ENCODE data around the gene ELAPOR2.
"Not testable (repeated sequence)": the region's sequence is repeated elsewhere in the genome, so short reads cannot be mapped to it uniquely, and the experiment has no call there.

ELAPOR2 gene

GRCh38 chr7:87059525-87060287 lies at the start of gene ELAPOR2:
TSS of gene ELAPOR2 (minus strand) at chr7:87059654. CDS start at chr7:87059513, 141 bp downstream.
- peak; percentile 48 for DNase-seq (ENCODE audit: low read depth)

GRCh38 chr7:87107949-87108776 lies 48.7 kb upstream of the ELAPOR2 start:
- DNase-seq (ENCODE audit: low read depth) = no peak

GRCh38 chr7:87106974-87107612 lies 47.6 kb upstream of the ELAPOR2 start:
- no peak for DNase-seq (ENCODE audit: low read depth)

GRCh38 chr7:87105401-87105800 lies 45.9 kb upstream of the ELAPOR2 start:
- no peak for DNase-seq (ENCODE audit: low read depth)

- DNase-seq (ENCODE audit: low read depth) = no peak
Observed at GRCh38 chr7:87100326-87100725, 40.9 kb upstream of the ELAPOR2 start.

- not testable (repeated sequence) for DNase-seq (ENCODE audit: low read depth)
Observed at GRCh38 chr7:87097375-87097774, 37.9 kb upstream of the ELAPOR2 start.

- no peak for DNase-seq (ENCODE audit: low read depth)
Observed at GRCh38 chr7:87094322-87094721, 34.9 kb upstream of the ELAPOR2 start.

GRCh38 chr7:87092568-87093091 lies 33.2 kb upstream of the ELAPOR2 start:
- DNase-seq (ENCODE audit: low read depth) = no peak

- no peak for DNase-seq (ENCODE audit: low read depth)
Observed at GRCh38 chr7:87091487-87092066, 32.1 kb upstream of the ELAPOR2 start.

- no peak for DNase-seq (ENCODE audit: low read depth)
Observed at GRCh38 chr7:87083865-87084519, 24.5 kb upstream of the ELAPOR2 start.

- no peak for DNase-seq (ENCODE audit: low read depth)
Observed at GRCh38 chr7:87082675-87083074, 23.2 kb upstream of the ELAPOR2 start.

- no peak for DNase-seq (ENCODE audit: low read depth)
Observed at GRCh38 chr7:87075671-87076404, 16.4 kb upstream of the ELAPOR2 start.

GRCh38 chr7:87067788-87068187 lies 8.3 kb upstream of the ELAPOR2 start:
- no peak for DNase-seq (ENCODE audit: low read depth)

GRCh38 chr7:87060288-87060537 lies 759 bp upstream of the ELAPOR2 start:
- no peak for DNase-seq (ENCODE audit: low read depth)

- no peak for DNase-seq (ENCODE audit: low read depth)
Observed at GRCh38 chr7:87058744-87059524, 520 bp downstream of the ELAPOR2 start.

GRCh38 chr7:87057210-87057609 lies 2.2 kb downstream of the ELAPOR2 start:
- no peak for DNase-seq (ENCODE audit: low read depth)

GRCh38 chr7:87056346-87056745 lies 3.1 kb downstream of the ELAPOR2 start:
- no peak for DNase-seq (ENCODE audit: low read depth)

- DNase-seq (ENCODE audit: low read depth) = no peak
Observed at GRCh38 chr7:87048839-87049238, 10.6 kb downstream of the ELAPOR2 start.

- no peak for DNase-seq (ENCODE audit: low read depth)
Observed at GRCh38 chr7:87046456-87046855, 13.0 kb downstream of the ELAPOR2 start.

GRCh38 chr7:87044713-87045112 lies 14.7 kb downstream of the ELAPOR2 start:
- DNase-seq (ENCODE audit: low read depth) = not testable (repeated sequence)

Measured in stimulated activated CD8-positive, alpha-beta memory T cell treated with anti-CD3 and anti-CD28 coated beads, Interleukin-7, amount 100 ng/mL, for 24 hours (primary cell).